Inferior parietal cortex (tissue), 1 donor: ENCODE data around the gene AGPAT2.

Experiments used
- DNase-seq: peaks from one replicate; pipeline ENCODE4 v3.0.0-alpha.2; 2016; ENCODE audit errors: extremely low spot score

AGPAT2 gene

DNA sequence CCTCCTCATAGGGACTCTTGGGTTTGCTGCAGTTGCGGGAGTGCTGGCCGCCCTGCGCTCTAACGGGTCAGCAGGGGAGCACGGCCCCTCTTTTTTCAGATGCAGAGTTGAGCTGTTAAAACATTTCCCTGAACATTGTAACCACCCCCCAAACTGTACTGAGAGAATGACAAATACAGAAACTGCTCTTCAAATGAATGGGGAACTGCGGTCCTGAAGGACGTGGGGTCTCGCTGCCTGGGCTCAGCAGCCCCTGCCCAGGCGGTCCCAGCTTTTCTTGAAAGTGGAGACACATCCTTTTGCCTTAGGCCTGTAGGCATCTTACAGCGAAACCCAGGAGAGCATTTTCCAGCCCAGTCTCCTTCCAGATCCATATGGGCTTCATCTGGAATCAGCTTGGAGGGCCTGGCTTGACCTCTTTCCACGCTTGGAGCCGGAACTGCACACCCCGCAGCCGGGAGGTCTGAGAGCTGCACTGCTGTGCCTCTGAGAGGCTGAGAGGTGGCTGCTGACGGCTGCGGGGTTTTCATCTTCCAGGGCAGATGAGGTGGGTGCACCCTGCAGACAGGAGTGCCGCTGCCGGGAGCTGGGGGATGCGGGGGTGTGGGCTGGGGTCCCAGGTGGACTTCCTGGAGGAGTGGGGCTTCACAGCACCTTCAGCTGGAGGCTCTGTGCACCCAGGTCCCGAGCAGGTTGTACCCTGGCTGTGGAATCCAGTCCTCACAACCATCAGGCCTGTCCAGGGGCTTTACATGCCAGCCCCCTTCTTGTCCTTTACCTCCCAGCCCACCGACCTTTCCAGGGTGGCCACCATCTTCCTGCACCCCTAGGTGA lies 1.2 kb upstream of the AGPAT2 start:
- no peak for DNase-seq

DNA sequence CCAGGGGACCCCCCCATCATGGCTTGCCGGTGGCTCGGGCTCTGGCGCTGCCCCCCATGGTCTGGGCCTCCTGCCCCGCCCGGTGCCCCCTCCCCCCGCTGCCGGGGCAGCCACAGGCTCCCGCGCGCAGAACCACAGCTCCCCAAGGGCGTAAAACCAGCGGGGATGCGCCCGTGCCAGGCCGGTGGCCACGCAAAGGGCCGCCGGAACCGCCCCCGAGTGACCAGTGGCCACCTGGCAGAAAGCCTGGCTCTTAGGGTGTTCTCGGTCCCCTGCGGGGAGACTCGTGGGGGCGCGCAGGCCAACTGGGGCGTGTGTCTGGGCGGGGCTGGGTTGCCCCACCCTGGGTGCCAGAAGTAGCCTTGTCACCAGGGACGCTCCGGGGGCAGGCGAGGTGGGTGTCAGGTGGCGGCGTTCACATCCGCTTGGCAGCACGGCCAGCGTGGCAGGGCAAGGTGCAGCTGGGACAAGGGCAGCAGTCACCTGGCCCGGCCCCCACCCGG lies 515 bp upstream of the AGPAT2 start:
- DNase-seq, result no peak

DNA sequence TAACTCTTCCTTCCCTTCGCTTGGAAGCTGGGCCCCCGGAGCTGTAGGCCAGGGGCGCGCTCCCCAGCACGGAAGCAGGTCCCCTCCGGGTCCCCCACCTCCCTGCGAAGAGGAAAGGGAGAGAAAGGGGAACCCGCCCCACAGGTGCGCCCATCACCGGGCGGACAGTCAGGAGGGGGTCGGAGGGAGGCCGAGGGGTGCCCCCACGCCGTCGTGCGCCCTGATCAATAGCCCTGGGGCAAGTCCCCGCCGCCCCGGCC lies 793 bp downstream of the AGPAT2 start:
- DNase-seq, result no peak

DNA sequence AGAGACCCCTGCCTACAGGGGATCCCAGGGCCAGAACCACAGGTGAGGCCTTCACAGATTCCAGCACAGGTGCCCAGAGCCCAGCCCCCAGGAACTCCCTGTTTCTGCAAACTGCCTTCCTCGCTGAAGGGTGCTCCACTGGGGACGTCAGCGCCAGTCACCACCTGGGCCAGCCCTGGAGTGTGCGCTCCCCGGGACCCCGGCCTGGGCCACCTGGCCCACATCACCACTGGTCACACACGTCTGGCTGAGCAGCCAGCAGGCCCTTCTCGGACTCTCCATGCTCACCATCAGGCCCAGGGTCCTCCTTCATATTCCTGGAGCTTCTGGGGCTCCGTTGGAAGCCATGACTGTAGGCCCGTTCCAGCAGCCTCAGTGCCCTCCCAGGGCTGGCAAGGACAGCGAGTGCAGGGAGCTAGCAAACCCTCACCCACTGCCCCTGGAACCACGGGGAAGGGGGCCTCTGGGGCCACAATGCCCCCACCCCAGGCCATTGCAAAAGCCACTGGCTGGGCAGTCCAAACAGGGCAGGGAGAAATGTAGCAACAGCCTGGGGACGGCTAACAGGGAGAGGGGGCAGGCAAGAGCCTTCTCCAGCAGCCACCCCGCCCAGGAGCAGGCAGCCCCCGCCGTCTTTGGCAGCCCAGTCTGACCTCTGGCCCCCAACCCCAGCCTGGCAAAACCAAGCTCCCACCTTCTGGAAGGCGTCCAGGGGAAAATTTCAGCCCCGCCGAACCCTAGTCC lies 1.3 kb downstream of the AGPAT2 start:
- no peak for DNase-seq

DNA sequence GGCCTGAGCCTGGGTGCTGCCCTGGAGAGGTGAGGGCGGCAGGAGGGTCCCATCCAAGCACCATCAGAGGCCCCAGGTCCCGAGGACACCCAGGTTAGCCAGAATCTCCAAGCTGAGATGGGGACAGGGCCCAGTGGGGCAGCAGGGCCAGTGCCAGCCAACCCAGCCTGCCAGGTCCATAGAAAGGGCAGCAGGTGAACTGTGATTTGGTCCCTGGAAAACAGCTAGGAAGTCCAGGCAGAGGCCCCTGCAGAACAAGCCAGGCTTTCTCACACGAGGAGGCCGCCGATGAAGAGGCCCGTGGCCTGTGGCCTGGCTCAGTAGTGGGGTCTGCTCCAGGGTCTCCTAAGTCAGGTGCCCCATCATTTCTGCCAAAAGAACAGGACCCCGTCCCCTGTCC lies 2.0 kb downstream of the AGPAT2 start:
- no peak for DNase-seq

DNA sequence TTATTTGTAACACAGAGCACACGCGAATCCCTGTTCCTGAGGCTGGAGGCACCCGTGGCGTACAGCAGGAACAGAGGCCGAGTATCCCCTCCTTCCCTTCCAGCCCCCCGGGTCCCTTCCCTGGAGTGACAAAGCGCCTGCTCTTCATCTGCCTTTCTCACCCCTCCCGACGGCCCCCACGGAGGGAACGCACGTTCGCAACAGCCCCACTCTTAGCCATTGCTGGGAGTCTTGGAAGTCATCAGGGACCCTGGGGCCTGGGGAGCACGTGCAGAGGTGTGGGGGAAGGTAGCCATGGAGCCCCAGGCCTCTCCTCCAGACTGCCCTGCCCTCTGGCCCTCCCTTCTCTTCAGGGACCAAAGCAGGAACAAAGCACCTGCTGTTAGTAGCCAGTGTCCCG lies 2.5 kb downstream of the AGPAT2 start:
- DNase-seq, result no peak

DNA sequence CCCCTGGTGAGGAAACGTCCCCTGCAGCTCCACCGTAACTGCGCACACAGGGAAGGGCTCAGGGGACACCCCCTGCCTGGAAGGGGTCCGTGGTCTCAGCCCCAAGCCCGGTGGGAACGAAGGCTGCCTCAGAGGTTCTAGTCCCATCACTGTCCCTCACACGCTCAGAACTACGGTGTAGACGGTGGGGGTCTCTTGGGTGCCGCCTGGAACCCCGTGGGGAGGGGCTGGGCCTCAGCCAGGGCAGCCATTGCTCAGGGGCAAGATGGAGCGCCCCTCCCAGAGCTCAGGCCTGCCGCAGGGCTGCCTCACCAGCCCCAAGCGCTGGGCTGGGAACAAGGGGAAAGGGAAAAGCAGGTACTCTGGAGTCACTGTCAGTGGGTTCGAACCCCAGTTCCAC lies 2.9 kb downstream of the AGPAT2 start:
- DNase-seq, result no peak

DNA sequence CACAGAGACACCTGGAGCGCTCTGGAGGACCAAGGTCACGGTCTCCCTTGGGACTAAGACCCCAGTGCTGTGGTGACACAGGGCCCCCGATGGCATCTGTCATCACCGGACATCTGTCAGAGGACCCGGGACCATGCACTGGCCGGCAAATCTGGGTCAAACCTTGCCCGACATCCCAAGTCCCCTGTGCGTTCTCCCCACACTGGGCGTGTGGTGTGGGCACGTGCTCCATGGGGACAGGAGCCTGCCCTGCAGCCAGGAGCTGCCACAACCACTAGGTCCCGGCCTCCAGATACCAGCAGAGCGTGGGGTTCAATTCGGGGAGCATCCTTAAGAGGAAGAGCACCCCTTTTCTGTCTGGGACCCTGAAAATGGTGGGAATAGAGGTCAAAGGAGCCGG lies 3.5 kb downstream of the AGPAT2 start:
- DNase-seq, result no peak

DNA sequence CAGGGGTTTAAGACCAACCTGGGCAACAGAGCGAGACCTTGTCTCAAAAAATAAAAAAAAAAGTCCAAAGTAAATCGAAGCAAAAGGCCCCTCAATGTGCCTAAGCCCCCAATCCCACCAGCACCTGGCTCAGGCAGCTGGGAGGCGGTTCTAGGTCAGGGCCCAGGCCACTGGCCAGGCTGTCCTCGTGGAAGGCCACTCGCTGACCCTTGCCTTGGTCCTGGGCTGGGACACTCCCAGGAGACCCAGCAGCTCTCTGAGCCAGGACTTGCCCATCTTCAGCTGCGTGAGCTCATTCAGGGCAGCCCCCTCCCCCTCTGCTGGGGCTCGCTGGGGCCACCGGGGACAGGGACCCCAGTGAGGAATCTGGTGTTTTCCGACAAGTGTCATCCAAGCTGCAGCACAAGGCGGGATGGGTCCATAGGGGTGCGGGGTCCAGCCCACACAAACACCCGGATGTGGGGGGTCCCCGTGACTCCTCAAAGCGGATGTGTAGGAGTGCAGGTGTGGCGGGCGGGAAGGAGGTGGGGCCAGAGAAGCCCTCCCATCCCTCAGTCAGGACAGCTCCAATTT lies 4.0 kb downstream of the AGPAT2 start:
- no peak for DNase-seq

DNA sequence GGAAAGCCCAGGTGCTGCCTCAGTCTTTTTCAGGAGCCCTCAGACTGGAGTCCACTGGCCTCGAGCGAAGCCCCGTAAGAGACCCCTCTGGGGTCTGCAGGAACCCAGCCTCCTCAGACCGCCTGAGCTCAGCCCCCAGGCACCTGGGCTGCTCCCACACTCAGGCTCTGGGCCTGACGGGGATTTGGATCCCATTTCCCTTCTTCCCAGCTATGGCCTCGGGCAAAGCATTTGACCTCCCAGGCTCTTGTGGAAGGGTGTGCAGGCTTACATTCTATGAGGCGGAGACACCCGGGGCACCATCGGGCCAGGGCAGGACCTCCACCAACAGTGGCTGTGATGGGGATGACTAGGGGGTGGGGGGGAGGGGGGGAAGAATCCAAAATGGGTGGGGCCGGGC lies 4.5 kb downstream of the AGPAT2 start:
- DNase-seq, result no peak

DNA sequence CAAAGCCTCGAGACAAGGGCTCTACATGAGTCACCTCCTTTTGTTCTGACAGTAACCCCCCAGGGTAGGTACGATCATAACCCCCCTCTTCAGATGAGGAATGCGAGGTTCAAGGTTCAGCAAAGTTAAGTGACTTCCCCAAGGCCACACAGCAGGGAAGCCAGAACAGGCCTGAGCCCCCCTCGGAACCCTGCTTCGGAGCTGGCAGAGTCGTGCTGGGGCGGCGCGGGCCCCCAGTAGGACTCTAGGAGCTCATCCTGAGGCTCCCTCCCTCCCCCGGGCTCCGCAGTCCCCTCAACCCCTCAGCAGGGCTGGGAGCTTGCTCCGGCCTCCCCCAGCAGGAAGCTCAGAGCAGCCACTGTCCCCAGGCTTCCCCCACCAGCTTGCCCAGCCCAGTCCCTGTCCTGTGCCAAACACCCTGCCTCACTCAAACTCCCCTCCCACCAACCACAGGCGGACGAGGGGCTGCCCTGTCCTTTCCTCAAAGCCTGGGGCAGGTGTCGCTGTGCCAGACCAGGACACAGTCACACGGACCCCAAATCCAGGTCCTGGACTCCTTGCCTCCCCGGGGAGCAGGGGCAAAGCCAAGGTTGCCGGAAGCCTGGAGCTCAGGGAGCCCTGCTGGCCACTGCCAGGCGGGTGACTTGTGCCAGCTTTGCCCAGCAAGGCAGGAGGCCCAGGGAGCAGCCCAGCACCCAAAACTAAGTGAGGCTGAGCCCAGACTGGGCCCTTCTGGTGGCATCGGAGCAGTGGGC lies 5.1 kb downstream of the AGPAT2 start:
- no peak for DNase-seq

DNA sequence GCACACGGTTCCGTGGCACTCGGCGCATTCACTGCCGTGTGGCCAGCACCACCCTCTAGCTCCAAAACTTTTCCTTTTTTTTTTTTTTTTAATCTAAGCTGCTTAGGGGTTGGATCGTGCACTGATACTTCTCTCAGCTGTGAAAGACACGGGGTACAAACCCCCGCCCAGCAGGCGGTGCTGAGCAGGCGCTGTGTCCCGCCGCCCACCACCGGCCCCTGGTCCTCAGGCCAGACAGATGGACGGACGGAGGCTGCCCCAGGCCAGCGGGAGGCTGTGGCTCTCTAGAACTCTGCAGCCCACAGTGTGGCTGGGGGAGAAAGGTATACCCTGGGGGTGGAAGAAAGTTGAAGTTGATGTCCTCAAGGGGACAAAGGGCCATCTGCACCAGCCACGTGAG lies 6.2 kb downstream of the AGPAT2 start:
- DNase-seq, result no peak

DNA sequence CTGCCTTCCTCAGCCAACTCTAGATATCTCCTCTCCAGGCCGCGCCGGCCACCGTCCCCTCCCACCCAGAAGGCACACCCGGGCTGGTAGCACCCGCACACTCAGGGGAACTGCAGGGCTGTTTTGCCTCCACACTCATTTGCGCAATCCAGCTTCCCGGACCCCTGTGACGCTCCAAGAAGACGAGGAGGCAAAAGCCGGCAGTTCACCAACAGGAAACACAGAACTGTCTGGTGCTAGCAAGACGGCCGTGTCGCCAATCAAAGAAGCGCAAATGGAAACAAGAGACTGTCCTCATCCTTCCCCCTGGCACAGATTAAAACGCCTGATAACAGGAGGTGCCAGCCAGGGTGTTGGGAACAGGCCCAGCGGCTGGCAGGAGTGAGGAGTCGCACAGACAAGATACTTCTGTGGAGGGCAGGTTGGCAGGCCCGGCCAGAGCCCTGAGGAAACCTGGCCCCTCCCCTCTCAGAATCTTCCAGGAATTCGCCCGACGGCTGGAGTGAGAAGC lies 7.8 kb downstream of the AGPAT2 start:
- DNase-seq, result no peak

DNA sequence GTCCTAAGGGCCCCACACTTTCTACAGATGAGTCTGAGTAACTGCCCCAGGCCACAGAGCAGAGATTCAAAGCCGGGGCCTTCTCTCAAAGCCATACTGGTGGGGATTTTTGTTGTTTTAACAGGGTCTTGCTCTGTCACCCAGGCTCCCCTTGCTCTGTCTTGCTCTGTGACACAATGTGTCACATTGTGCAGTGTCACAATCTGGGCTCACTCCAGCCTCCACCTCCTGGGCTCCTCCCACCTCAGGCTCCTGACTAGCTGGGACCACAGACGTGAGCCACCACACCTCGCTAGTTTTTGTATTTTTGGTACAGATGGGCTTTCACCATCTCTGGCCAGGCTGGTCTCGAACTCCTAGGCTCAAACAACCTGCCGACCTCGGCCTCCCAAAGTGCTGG lies 8.6 kb downstream of the AGPAT2 start:
- DNase-seq, result no peak

DNA sequence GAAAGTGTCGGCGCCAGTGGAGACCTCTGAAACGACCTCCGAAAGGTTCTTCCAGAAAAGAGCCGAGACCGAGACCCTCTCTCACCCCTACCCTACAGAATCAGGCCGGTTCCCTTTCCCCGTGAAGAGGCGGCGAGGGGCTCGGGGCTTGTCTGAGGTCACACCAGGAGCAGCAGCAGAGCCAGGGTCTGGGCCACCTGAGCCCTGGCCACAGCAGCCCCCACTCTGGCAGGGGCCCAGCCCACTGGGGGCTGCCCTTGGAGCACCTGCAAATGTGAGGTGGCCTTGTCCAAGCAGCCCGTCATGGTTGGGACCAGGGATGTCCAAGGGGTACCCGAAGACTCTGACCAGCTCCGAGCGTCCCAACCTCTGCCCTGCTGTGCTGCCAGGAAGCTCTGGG lies 9.2 kb downstream of the AGPAT2 start:
- DNase-seq, result no peak

DNA sequence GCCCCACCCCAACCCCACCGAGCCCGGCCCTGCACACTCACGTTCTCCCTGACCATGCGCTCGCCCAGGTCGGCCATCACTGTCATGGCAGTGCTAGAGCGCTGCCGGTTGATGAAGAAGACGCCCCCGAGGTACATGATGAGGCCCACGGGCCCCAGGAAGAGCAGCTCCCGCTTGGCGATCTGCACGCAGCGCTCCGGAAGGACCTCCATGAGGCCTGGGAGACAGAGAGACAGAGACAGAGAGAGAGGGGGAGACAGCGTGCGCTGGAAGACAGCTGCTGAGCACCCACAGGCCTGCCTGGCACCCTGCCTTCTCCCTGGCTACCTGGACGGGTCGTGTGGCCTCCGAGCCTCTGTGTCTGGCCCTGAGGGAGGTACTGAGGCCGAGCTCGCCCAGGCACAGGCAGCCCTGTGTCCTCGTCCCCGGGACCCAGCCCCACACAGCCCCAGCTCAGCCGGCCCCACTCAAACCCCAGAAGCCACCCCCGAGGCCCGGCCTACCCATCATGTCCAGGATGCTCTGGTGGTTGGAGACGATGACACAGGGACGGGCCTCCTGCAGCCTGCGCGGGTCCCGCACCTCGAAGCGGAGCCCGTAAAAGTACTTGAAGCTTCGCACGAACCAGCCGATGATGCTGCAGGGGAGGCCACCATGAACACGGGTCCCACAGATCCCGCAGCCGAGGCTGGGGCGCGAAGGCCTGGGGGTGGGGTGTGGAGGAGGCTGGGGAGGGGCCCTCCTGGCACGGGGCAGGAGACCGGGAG lies 10.2 kb downstream of the AGPAT2 start:
- DNase-seq, result no peak

DNA sequence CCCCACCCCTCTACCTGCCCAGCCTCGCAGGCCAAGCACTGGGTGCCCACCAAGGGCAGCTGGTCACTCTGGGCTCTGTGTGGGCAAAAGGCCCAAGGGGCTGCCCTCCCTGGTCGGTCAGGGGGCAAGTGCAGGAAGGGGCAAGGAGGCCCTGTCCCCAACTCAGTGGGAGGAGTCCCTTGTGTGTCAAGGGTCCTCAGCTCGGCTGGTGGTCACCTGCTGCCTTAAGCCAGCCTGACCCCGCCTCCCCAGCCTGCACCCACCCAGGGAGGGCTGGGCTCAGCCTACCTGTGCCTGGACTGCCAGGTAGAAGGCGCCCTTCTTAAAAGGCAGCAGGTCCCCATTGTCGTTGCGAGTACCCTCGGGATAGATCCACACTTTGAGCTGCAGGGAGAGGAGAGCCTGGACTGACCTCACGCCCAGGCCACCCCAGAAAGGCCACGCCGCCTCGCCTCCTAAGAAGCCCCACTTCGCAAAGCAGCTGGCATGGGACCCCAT lies 10.9 kb downstream of the AGPAT2 start:
- no peak for DNase-seq

DNA sequence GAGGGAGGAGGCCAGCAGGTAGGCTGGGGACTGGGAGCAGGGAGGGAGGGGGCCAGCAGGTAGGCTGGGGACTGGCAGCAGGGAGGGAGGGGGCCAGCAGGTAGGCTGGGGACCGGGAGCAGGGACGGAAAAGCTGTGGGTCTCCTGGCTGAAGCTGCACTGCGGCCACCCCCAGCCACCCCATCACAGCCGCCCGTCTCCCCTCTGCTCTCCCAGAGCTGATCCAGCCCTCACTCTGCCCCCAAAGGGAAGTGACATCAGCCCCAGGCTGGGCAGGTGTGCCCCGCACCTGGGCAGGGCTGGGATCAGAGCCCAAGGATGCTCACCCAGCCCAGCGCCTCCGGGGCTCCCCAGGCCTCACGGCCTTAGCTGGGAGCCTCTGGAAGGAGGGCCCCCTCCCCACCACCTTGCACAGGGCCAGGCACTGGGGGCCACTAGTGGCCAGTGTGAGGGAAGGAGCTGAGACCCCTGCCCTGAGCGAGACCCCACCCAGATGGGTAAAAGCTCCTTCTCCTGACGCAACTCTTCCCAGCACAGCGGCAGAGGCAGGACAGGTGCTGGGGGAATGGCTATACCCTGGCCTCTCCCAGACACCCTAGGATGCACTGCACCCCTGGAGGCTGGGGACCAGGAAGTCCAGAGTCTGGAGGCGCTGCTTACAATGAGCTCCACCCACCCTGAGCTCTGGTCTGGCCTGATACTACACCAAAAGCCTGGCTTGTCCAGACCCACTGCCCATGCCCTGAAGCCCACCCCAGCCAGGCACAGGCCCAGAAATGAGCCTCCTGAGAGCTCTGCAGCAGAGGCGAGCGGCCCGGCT lies 11.6 kb downstream of the AGPAT2 start:
- no peak for DNase-seq

DNA sequence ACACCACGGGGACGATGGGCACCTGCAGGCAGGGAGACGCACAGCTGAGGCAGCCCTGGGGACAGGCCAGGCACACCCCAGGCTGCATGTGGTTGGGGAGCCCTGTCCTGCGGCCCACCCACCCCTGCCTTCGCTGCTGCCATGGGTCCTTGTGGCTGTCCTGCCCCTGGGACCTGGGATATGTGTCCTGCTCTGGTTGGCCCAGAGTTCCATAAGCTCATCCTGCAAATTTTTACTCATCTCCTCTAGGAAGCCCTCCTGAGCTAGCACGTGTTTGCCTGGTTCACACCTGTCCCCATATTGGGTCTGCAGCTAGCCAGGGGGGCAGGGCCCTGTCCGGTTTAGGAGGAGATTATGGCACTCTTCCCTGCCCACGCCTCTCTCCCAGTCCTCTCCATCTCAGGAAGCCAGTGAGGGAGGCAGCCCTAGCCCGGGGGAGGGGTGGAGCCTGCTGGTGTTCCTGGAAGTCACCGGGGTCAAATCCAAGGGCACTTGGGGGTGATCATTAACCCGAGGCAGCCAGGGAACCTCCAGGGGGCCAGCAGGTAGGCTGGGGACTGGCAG lies 12.4 kb downstream of the AGPAT2 start:
- no peak for DNase-seq
